GM12865 (cell line): Measurements from ENCODE around the gene BCDIN3D.

Experiments
- DNase-seq: peaks from one replicate; pipeline ENCODE4 v3.0.0; 2010; ENCODE audit warnings: low read depth
- H3K4me3 ChIP-seq: 2 replicates; pipeline ENCODE4 v1.5.1; 2011; ENCODE audit warnings: mild to moderate bottlenecking, low read depth, low read length, control low read depth
- CTCF ChIP-seq: IDR thresholded peaks from 2 replicates; pipeline ENCODE4 v1.5.1; 2011; ENCODE audit warnings: low read length, control low read depth, low read depth, inconsistent platforms; ENCODE audit not compliant: insufficient read depth; ENCODE audit errors: missing control alignments

Gene BCDIN3D

GRCh38 chr12:49853671-49854070 lies 10.8 kb upstream of the BCDIN3D start:
- DNase-seq: no peak
- TF ChIP-seq CTCF: no peak
- H3K4me3 ChIP-seq: no peak overlapping the region

- no peak overlapping the region for H3K4me3 ChIP-seq
- no peak for TF ChIP-seq CTCF
- peak; percentile 35 for DNase-seq
These were observed 4.3 kb upstream of the BCDIN3D start for GRCh38 chr12:49847161-49847560.

GRCh38 chr12:49846032-49846431 lies 3.1 kb upstream of the BCDIN3D start:
- no peak for TF ChIP-seq CTCF
- no peak for DNase-seq
- H3K4me3 ChIP-seq: no peak overlapping the region

GRCh38 chr12:49843876-49844437 lies 1.1 kb upstream of the BCDIN3D start:
- no peak for TF ChIP-seq CTCF
- DNase-seq: no peak
- H3K4me3 ChIP-seq: no peak overlapping the region

GRCh38 chr12:49843411-49843810 lies 505 bp upstream of the BCDIN3D start:
- DNase-seq: no peak
- no peak for TF ChIP-seq CTCF
- peak overlapping the region; percentile 83 for H3K4me3 ChIP-seq

GRCh38 chr12:49838973-49839633 lies 3.8 kb downstream of the BCDIN3D start:
- TF ChIP-seq CTCF: peak; percentile 78
- peak; percentile 62 for DNase-seq

More at GRCh38 chr12:49838973-49839633, 3.8 kb downstream of the BCDIN3D start:
- H3K4me3 ChIP-seq: no peak overlapping the region
